Lower leg skin (tissue), 4 donors: ENCODE results near the gene MFSD2A. TPM values are rescaled to one million over a fixed set of nuclear protein-coding genes. Genes with fewer than 3 reads are reported as not detected.
"Not testable (repeated sequence)": the region's sequence is repeated elsewhere in the genome, so short reads cannot be mapped to it uniquely, and the experiment has no call there.

Experiments
- DNase-seq, 2 donors: peaks; one replicate each; pipeline ENCODE4 v3.0.0-alpha.2; 2019; ENCODE audit warnings: low spot score in 2 of 2
- H3K4me3 ChIP-seq: fragments of 200-600 bp; sonication (generic); 2 replicates; pipeline ENCODE4 v1.5.1; 2017; ENCODE audit warnings: mild to moderate bottlenecking, low read depth; ENCODE audit not compliant: poor library complexity, severe bottlenecking
- POLR2A ChIP-seq, 2 donors: fragments of 450-650 bp; IDR thresholded peaks; one replicate each; pipeline ENCODE4 v1.6.1; 2016 to 2017; ENCODE audit warnings: antibody characterized with exemption in 2 of 2, mild to moderate bottlenecking in 1 of 2, moderate library complexity in 1 of 2
- WGBS, 2 donors: methylation state at CpG; one replicate each; pipeline ENCODE4 v1.1.5; 2018; 5-methylcytosine and 5-hydroxymethylcytosine counted together
- intact Hi-C: fragments of 100-400 bp; cut with DNase I; formaldehyde crosslinking; loops from one replicate; pipeline ENCODE4 v1.15.0; 2023; ENCODE audit warnings: low total_unique reads
- total RNA-seq, 4 donors: library from RNA; depleted of rRNA; stranded (reverse); fragments of >200 nt; gene quantifications; one replicate each; pipeline ENCODE4 v1.1.0, GENCODE V29; 2016
- TF ChIP-seq, protein P1 (sequence below), 3 donors: fragments of 450-650 bp; IDR thresholded peaks; one replicate each; pipeline ENCODE4 v1.5.1; 2016; ENCODE audit warnings: antibody characterized with exemption in 3 of 3, mild to moderate bottlenecking in 3 of 3, moderate library complexity in 2 of 3

Gene MFSD2A
- total RNA-seq: 100 to 1,000 TPM; 103 to 209 (median 131) TPM

DNA sequence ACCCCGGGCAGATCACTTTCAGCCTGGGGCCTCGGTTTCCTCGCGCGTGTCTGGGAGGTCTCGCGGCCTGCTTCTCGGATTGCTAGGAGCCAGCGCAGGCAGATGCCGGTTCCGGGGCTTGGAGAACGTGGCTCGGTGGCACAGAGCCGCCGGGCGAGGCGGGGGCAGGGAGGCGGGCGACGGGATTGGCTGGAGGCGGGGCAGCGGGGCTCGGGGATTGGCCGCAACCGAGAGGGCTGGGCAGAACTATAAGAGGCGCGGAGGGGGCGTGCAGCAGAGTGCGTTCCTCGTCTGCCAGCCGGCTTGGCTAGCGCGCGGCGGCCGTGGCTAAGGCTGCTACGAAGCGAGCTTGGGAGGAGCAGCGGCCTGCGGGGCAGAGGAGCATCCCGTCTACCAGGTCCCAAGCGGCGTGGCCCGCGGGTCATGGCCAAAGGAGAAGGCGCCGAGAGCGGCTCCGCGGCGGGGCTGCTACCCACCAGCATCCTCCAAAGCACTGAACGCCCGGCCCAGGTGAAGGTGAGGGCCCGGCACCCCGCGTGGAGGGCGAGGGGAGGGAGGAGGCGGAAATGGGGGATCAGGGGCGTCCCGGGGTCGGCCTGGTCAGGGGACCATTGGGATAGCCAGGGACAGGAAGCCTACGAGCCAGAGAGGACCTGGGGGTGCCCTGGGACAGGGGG is at the start of gene MFSD2A:
Gene MFSD2A (plus strand): TSS at position 276 of the 677 bp plus-strand sequence. CDS start 148 bp downstream, at position 424.
- H3K4me3 ChIP-seq: peak within 1 kb of the TSS; percentile 47
- TF ChIP-seq, protein P1, sequence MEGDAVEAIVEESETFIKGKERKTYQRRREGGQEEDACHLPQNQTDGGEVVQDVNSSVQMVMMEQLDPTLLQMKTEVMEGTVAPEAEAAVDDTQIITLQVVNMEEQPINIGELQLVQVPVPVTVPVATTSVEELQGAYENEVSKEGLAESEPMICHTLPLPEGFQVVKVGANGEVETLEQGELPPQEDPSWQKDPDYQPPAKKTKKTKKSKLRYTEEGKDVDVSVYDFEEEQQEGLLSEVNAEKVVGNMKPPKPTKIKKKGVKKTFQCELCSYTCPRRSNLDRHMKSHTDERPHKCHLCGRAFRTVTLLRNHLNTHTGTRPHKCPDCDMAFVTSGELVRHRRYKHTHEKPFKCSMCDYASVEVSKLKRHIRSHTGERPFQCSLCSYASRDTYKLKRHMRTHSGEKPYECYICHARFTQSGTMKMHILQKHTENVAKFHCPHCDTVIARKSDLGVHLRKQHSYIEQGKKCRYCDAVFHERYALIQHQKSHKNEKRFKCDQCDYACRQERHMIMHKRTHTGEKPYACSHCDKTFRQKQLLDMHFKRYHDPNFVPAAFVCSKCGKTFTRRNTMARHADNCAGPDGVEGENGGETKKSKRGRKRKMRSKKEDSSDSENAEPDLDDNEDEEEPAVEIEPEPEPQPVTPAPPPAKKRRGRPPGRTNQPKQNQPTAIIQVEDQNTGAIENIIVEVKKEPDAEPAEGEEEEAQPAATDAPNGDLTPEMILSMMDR (IDR thresholded peaks at IDR 0.05): no peak
- TF ChIP-seq POLR2A (IDR thresholded peaks at IDR 0.05): no peak
- 0 to 1% methylated on average over 46 to 48 of the region's 62 CpGs for WGBS, 2 donors
- DNase-seq: peak; percentile 93 to 99
- intact Hi-C loops: no loop called here

DNA sequence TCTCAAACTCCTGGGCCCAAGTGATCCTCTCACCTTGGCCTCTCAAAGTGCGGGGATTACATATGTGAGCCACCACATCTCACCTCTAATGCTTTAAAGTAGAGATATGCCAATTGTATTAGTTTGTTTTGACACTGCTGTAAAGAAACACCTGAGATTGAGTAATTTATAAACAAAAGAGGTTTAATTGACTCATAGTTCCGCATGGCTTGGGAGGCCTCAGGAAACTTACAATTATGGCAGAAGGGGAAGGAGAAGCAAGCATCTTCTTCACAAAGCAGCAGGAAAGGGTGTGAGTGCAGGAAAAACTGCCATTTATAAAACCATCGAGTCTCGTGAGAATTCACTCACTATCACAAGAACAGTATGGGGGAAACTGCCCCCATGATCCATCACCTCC is 49.8 kb upstream of the MFSD2A start:
- no peak for DNase-seq
- H3K4me3 ChIP-seq: no peak overlapping the region
- intact Hi-C loops: no loop called here
- 84 to 87% methylated on average over 4 of the region's 4 CpGs for WGBS, 2 donors
- TF ChIP-seq, protein P1 (IDR thresholded peaks at IDR 0.05): no peak
- no peak for TF ChIP-seq POLR2A (IDR thresholded peaks at IDR 0.05)

DNA sequence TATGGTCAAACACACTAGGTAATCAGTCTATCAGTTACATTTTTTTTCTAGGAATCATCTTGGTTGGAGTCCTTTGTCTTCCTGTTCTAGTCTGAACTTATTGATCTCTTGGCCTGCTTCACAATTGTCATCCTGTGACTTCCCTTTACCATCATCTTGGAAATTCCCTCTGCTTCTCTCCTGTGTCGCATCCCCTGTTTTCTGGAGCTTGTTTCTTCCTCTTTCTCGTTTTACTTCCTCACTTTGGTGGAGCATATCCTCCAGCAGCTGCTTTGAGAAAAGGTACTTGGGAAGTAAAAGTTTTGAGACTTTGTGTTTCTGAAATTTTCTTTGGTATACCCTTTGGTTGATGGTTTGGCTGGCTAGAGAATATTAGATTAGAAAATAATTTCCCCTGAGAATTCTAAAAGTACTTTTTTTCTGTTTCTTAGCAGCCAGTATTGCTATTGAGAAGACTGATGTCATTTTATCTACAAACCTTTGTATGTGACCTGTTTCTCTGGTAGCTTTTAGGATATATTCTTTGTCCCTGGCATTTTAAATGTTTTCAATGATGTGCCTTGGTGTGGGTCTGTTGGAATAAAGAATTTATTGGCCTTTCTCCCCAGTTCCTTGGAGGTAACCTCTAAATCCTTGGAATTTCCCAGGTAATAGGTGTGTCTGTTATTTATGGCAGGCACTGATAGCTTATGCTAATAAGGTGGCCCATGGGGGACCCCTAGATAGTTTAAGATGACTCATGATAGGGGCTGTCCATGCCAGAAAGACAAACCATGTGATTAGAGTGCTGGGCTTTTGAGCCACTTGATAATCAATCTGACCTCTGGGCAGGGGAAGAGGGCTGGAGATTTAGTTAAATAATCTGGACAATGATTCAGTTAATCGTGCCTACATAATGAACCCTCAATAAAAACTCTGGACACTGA is 47.2 kb upstream of the MFSD2A start:
- intact Hi-C loops: no loop called here
- TF ChIP-seq, protein P1 (IDR thresholded peaks at IDR 0.05): no peak
- TF ChIP-seq POLR2A (IDR thresholded peaks at IDR 0.05): no peak
- H3K4me3 ChIP-seq: no peak overlapping the region
- DNase-seq: no peak
- WGBS, 2 donors: 46 to 84% methylated on average over 3 of the region's 3 CpGs

DNA sequence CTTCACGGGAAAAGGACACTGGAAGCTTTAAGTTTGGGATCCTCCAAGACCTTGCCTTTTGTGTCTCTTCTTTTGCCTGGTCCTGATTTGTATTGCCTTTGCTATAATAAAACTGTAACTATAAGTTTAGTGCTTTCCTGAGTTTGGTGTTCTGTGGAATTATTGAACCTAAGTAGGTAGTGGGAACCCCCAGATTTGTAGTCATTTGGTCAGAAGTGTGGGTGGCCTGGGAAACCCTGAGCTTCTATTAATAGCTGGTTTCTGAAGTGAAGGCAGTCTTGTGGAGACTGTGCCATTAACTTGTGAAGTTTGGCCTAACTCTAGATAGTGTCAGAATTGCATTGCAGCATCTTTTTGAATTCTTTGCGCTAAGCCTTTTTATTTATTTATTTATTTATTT is 46.4 kb upstream of the MFSD2A start:
- intact Hi-C loops: no loop called here
- no peak for DNase-seq
- TF ChIP-seq, protein P1 (IDR thresholded peaks at IDR 0.05): no peak
- no peak overlapping the region for H3K4me3 ChIP-seq
- 92% methylated on average over 2 of the region's 2 CpGs for WGBS, 2 donors

DNA sequence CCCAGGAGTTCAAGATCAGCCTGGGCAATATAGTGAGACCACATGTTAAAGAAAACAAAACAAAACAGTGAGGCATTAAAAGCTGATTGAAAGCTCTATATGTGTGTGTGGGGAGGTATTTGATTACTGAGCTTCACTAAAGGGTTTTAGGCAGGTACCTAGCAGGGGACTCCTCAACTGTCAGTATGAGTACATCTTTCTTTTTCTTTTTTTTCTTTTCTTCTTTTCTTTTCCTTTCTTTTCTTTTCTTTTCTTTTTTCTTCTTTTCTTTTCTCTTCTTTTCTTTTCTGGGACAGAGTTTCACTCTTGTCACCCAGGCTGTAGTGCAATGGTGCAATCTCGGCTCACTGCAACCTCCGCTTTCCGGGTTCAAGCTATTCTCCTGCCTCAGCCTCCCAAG is 44.7 kb upstream of the MFSD2A start:
- TF ChIP-seq, protein P1 (IDR thresholded peaks at IDR 0.05): no peak
- TF ChIP-seq POLR2A (IDR thresholded peaks at IDR 0.05): no peak
- no peak for DNase-seq
- 92 to 98% methylated on average over 3 of the region's 3 CpGs for WGBS, 2 donors
- H3K4me3 ChIP-seq: no peak overlapping the region
- intact Hi-C loops: no loop called here

DNA sequence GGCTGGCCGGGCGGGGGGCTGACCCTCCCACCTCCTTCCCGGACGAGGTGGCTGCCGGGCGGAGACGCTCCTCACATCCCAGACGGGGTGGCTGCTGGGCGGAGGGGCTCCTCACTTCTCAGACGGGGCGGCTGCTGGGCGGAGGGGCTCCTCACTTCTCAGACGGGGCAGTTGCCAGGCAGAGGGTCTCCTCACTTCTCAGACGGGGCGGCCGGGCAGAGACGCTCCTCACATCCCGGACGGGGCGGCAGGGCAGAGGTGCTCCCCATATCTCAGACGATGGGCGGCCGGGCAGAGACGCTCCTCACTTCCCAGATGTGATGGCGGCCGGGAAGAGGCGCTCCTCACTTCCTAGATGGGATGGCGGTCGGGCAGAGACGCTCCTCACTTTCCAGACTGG is 41.8 kb upstream of the MFSD2A start:
- intact Hi-C loops, H3K4me3 ChIP-seq, DNase-seq: not testable (repeated sequence)
- WGBS, 2 donors: no CpG with 5 or more reads among the region's 30 CpGs
